Tibial artery (tissue), 4 donors: ENCODE measurements around the gene METAP2.
"Not testable (repeated sequence)": the region's sequence is repeated elsewhere in the genome, so short reads cannot be mapped to it uniquely, and the experiment has no call there.

Source experiments
- DNase-seq, 2 donors: peaks; one replicate each; pipeline ENCODE4 v3.0.0-alpha.2; 2019
- H3K27ac ChIP-seq, 2 donors: fragments of 200-600 bp; sonication (generic) in 1 of 2; 1 replicate in 1 of 2; 2 replicates in 1 of 2; pipeline ENCODE4 v1.5.1; 2018 to 2019; ENCODE audit warnings: mild to moderate bottlenecking in 1 of 2
- H3K27me3 ChIP-seq, 2 donors: fragments of 200-600 bp; sonication (generic) in 1 of 2; one replicate each; pipeline versions ENCODE4 v1.5.1 to v1.6.0; 2016 to 2019
- H3K36me3 ChIP-seq, 3 donors: fragments of 200-600 bp; sonication (generic) in 2 of 3; one replicate each; pipeline ENCODE4 v1.5.1; 2016 to 2019; ENCODE audit warnings: mild to moderate bottlenecking in 2 of 3
- H3K4me1 ChIP-seq, 4 donors: fragments of 200-600 bp; sonication (generic) in 2 of 4; 1 replicate in 3 of 4; 2 replicates in 1 of 4; pipeline ENCODE4 v1.5.1; 2016 to 2019
- H3K4me3 ChIP-seq, 2 donors: fragments of 200-600 bp; sonication (generic) in 1 of 2; 1 replicate in 1 of 2; 2 replicates in 1 of 2; pipeline ENCODE4 v1.5.1; 2018 to 2019; ENCODE audit warnings: mild to moderate bottlenecking in 2 of 2
- H3K9me3 ChIP-seq, 3 donors: fragments of 200-600 bp; sonication (generic) in 1 of 3; one replicate each; pipeline ENCODE4 v1.5.1; 2016 to 2019
- intact Hi-C: fragments of 100-400 bp; cut with DNase I; formaldehyde crosslinking; loops from one replicate; pipeline ENCODE4 v1.15.0; 2023; ENCODE audit warnings: low total_unique reads
- TF ChIP-seq, protein P1 (sequence below), 2 experiments: fragments of 200-600 bp in 1 of 2; fragments of 450-650 bp in 1 of 2; IDR thresholded peaks; one replicate each; pipeline ENCODE4 v1.5.1; 2017 to 2019; ENCODE audit warnings: antibody characterized with exemption in 2 of 2, mild to moderate bottlenecking in 1 of 2, moderate library complexity in 1 of 2

The METAP2 gene

GRCh38 chr12:95460105-95460504 is 13.8 kb upstream of the METAP2 start:
- H3K27me3 ChIP-seq = no peaks in the 10 kb centered on the region
- no peaks in the 10 kb centered on the region for H3K36me3 ChIP-seq
- no peak for DNase-seq
- no peak overlapping the region for H3K4me3 ChIP-seq
- H3K4me1 ChIP-seq = no peaks in the 10 kb centered on the region
- H3K9me3 ChIP-seq = peaks cover 0 to 15% (median 9%) of the 10 kb centered on the region in 3 donors
- TF ChIP-seq, protein P1, sequence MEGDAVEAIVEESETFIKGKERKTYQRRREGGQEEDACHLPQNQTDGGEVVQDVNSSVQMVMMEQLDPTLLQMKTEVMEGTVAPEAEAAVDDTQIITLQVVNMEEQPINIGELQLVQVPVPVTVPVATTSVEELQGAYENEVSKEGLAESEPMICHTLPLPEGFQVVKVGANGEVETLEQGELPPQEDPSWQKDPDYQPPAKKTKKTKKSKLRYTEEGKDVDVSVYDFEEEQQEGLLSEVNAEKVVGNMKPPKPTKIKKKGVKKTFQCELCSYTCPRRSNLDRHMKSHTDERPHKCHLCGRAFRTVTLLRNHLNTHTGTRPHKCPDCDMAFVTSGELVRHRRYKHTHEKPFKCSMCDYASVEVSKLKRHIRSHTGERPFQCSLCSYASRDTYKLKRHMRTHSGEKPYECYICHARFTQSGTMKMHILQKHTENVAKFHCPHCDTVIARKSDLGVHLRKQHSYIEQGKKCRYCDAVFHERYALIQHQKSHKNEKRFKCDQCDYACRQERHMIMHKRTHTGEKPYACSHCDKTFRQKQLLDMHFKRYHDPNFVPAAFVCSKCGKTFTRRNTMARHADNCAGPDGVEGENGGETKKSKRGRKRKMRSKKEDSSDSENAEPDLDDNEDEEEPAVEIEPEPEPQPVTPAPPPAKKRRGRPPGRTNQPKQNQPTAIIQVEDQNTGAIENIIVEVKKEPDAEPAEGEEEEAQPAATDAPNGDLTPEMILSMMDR (IDR thresholded peaks at IDR 0.05) = no peak
- intact Hi-C loops = no loop called here
- H3K27ac ChIP-seq = no peak overlapping the region

DNA sequence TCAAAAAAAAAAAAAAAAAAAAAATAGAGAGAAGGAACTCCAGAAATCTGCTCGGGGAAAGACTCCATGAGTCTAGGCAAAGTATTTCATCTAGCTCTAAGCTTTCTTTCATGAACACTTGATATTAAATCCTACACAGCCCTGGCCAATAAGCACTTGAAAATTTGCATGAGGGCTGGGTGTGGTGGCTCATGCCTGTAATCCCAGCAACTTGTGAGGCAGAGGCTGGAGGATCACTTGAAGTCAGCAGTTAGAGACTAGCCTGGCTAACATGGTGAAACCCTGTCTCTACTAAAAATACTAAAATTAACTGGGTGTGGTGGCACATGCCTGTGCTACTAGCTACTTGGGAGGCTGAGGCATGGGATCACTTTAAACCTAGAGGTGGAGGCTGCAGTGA is 13.1 kb upstream of the METAP2 start:
- no peaks in the 10 kb centered on the region for H3K4me1 ChIP-seq
- no peak overlapping the region for H3K27ac ChIP-seq
- no peaks in the 10 kb centered on the region for H3K36me3 ChIP-seq
- no peak for DNase-seq
- no peaks in the 10 kb centered on the region for H3K27me3 ChIP-seq
- intact Hi-C loops = no loop called here
- H3K9me3 ChIP-seq = peaks cover 0 to 15% (median 9%) of the 10 kb centered on the region in 3 donors
- TF ChIP-seq, protein P1 (IDR thresholded peaks at IDR 0.05) = no peak
- H3K4me3 ChIP-seq = no peak overlapping the region

- Histone ChIP-seq H3K4me3 (no peak overlapping the region), H3K36me3 (no peaks in the 10 kb centered on the region), H3K9me3 (peaks cover 0 to 15% (median 9%) of the 10 kb centered on the region in 3 donors), H3K4me1 (no peaks in the 10 kb centered on the region), H3K27ac (no peak overlapping the region), H3K27me3 (no peaks in the 10 kb centered on the region)
- no peak for DNase-seq
- intact Hi-C loops = no loop called here
- TF ChIP-seq, protein P1 (IDR thresholded peaks at IDR 0.05) = no peak
Measured at GRCh38 chr12:95462081-95462480, 11.9 kb upstream of the METAP2 start.

GRCh38 chr12:95462551-95462950 is 11.4 kb upstream of the METAP2 start:
- H3K4me1 ChIP-seq = no peaks in the 10 kb centered on the region
- no peaks in the 10 kb centered on the region for H3K36me3 ChIP-seq
- no peak overlapping the region for H3K27ac ChIP-seq
- H3K27me3 ChIP-seq = no peaks in the 10 kb centered on the region
- no peak for DNase-seq
- H3K4me3 ChIP-seq = no peak overlapping the region
- peaks cover 0 to 13% (median 8%) of the 10 kb centered on the region in 3 donors for H3K9me3 ChIP-seq
- intact Hi-C loops = no loop called here
- TF ChIP-seq, protein P1 (IDR thresholded peaks at IDR 0.05) = no peak

GRCh38 chr12:95463050-95463449 is 10.9 kb upstream of the METAP2 start:
- intact Hi-C loops = no loop called here
- no peak for DNase-seq
- TF ChIP-seq, protein P1 (IDR thresholded peaks at IDR 0.05) = no peak
- Histone ChIP-seq H3K4me1 (no peaks in the 10 kb centered on the region), H3K27ac (no peak overlapping the region), H3K4me3 (no peak overlapping the region), H3K27me3 (no peaks in the 10 kb centered on the region), H3K9me3 (peaks cover 0 to 9% (median 3%) of the 10 kb centered on the region in 3 donors), H3K36me3 (no peaks in the 10 kb centered on the region)

DNA sequence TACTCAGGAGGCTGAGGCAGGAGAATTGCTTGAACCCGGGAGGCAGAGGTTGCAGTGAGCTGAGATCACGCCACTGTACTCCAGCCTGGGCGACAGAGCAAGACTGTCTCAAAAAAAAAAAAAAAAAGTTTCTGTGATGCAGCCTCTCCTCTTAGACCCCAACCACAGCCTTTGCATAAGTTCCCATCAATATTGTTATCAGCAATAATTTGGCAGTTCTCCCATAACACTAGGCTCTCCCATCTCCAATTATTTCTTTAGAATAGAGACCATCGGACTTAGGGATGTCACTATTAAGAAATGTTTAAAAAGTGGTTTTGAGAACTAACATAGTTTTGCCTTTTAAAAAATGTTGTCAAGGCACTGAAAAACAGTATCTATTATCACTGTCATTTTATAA is 10.2 kb upstream of the METAP2 start:
- H3K4me3 ChIP-seq, intact Hi-C loops, DNase-seq, H3K27me3 ChIP-seq, H3K4me1 ChIP-seq, H3K36me3 ChIP-seq, H3K9me3 ChIP-seq, H3K27ac ChIP-seq: not testable (repeated sequence)
